Bronchial epithelial cell (primary cell): Measurements from ENCODE around the gene TMEM171. TPM values are rescaled to one million over a fixed set of nuclear protein-coding genes. Genes with fewer than 3 reads are reported as not detected.

Source experiments
- DNase-seq: peaks from one replicate; pipeline ENCODE4 v3.0.0-alpha.2; 2010; ENCODE audit warnings: low read depth
- FAIRE-seq: peaks from 2 replicates; lab custom pipeline; 2011; peaks lifted over from hg19 to GRCh38; lab: Jason Lieb, UNC
- H3K27me3 ChIP-seq: 2 replicates; pipeline ENCODE4 v1.5.1; 2011; ENCODE audit warnings: low read length; ENCODE audit not compliant: control insufficient read depth, insufficient read depth
- H3K36me3 ChIP-seq: 2 replicates; pipeline ENCODE4 v1.5.1; 2011; ENCODE audit warnings: low read length; ENCODE audit not compliant: control insufficient read depth, insufficient read depth
- H3K4me3 ChIP-seq: 2 replicates; pipeline ENCODE4 v1.5.1; 2011; ENCODE audit warnings: mild to moderate bottlenecking, low read depth, low read length, control low read depth
- CTCF ChIP-seq: IDR thresholded peaks from 2 replicates; pipeline ENCODE4 v1.5.1; 2011; ENCODE audit warnings: mild to moderate bottlenecking, moderate library complexity, low read length, control low read depth, inconsistent platforms; ENCODE audit not compliant: insufficient read depth, severe bottlenecking
- total RNA-seq: library from RNA; depleted of rRNA; stranded (reverse); fragments of >200 nt; gene quantifications from 2 replicates; pipeline ENCODE4 v1.2.1, GENCODE V29; 2014

Gene TMEM171
- total RNA-seq, 1 donor from 2014 or later = 0.26 TPM

- no peak for TF ChIP-seq CTCF
- FAIRE-seq (no peak), DNase-seq (no peak)
- Histone ChIP-seq H3K36me3 (no peaks in the 10 kb centered on the region), H3K27me3 (no peaks in the 10 kb centered on the region), H3K4me3 (no peak overlapping the region)
Measured at GRCh38 chr5:73129143-73129542, 8.8 kb downstream of the TMEM171 start.

- Histone ChIP-seq H3K27me3 (no peaks in the 10 kb centered on the region), H3K36me3 (no peaks in the 10 kb centered on the region), H3K4me3 (no peak overlapping the region)
- DNase-seq = no peak
- FAIRE-seq = no peak
- TF ChIP-seq CTCF = no peak
Measured at GRCh38 chr5:73130811-73131210, 10.4 kb downstream of the TMEM171 start.

- TF ChIP-seq CTCF = no peak
- no peak for DNase-seq
- no peak for FAIRE-seq
Measured at GRCh38 chr5:73131711-73132425, 11.5 kb downstream of the TMEM171 start.

GRCh38 chr5:73132759-73133158 lies 12.4 kb downstream of the TMEM171 start:
- H3K36me3 ChIP-seq = no peaks in the 10 kb centered on the region
- DNase-seq = no peak
- no peak for FAIRE-seq
- no peak for TF ChIP-seq CTCF
- no peaks in the 10 kb centered on the region for H3K27me3 ChIP-seq
- H3K4me3 ChIP-seq = no peak overlapping the region

More at GRCh38 chr5:73131711-73132425, 11.5 kb downstream of the TMEM171 start:
- Histone ChIP-seq H3K27me3 (no peaks in the 10 kb centered on the region), H3K36me3 (no peaks in the 10 kb centered on the region), H3K4me3 (no peak overlapping the region)

- Histone ChIP-seq H3K27me3 (no peaks in the 10 kb centered on the region), H3K4me3 (no peak overlapping the region), H3K36me3 (no peaks in the 10 kb centered on the region)
- no peak for DNase-seq
- no peak for FAIRE-seq
- no peak for TF ChIP-seq CTCF
Measured at GRCh38 chr5:73135021-73135420, 14.6 kb downstream of the TMEM171 start.
